Keratinocyte (primary cell): ENCODE results near the gene DUSP2. TPM values are rescaled to one million over a fixed set of nuclear protein-coding genes. Genes with fewer than 3 reads are reported as not detected.

Experiments
- DNase-seq: peaks from one replicate; pipeline ENCODE4 v3.0.0-alpha.2; 2011; ENCODE audit warnings: low read depth, missing footprints, low spot score
- FAIRE-seq: peaks from 2 replicates; lab custom pipeline; 2011; peaks lifted over from hg19 to GRCh38; lab: Jason Lieb, UNC
- H2AFZ ChIP-seq: 2 replicates; pipeline ENCODE4 v1.6.0; 2012; ENCODE audit warnings: low read length, control low read depth, inconsistent platforms; ENCODE audit not compliant: control insufficient read depth
- H3K27ac ChIP-seq: 2 replicates; pipeline ENCODE4 v1.5.1; 2011; ENCODE audit warnings: low read length; ENCODE audit not compliant: control insufficient read depth, insufficient read depth
- H3K27me3 ChIP-seq: 3 replicates; pipeline ENCODE4 v1.6.0; 2011; ENCODE audit warnings: low read length; ENCODE audit not compliant: control insufficient read depth, insufficient read depth; ENCODE audit errors: extremely low read depth
- H3K36me3 ChIP-seq, 2 experiments: 2 replicates in 1 of 2; 3 replicates in 1 of 2; pipeline ENCODE4 v1.5.1; 2011; ENCODE audit warnings: low read length in 2 of 2, mild to moderate bottlenecking in 1 of 2; ENCODE audit not compliant: control insufficient read depth in 2 of 2, insufficient read depth in 2 of 2; ENCODE audit errors: extremely low read depth in 1 of 2
- H3K4me1 ChIP-seq: 3 replicates; pipeline ENCODE4 v1.5.1; 2011; ENCODE audit warnings: low read length; ENCODE audit not compliant: control insufficient read depth, insufficient read depth; ENCODE audit errors: extremely low read depth
- H3K4me2 ChIP-seq: 3 replicates; pipeline ENCODE4 v1.6.0; 2011; ENCODE audit warnings: low read depth, low read length; ENCODE audit not compliant: control insufficient read depth, insufficient read depth; ENCODE audit errors: extremely low read depth
- H3K4me3 ChIP-seq, 3 experiments: fragments of 200-600 bp in 1 of 3; sonication (generic) in 1 of 3; 2 replicates in 2 of 3; 3 replicates in 1 of 3; pipeline ENCODE4 v1.5.1; 2011 to 2016; ENCODE audit warnings: low read length in 3 of 3, mild to moderate bottlenecking in 3 of 3, control low read depth in 2 of 3, inconsistent platforms in 1 of 3, low read depth in 1 of 3, mixed read lengths in 1 of 3, mixed run types in 1 of 3, moderate library complexity in 1 of 3; ENCODE audit not compliant: control insufficient read depth in 2 of 3, insufficient read depth in 2 of 3; ENCODE audit errors: extremely low read depth in 1 of 3
- H3K79me2 ChIP-seq: 2 replicates; pipeline ENCODE4 v1.6.0; 2012; ENCODE audit warnings: low read length; ENCODE audit not compliant: control insufficient read depth, insufficient read depth
- H3K9ac ChIP-seq: 3 replicates; pipeline ENCODE4 v1.6.0; 2011; ENCODE audit warnings: low read length; ENCODE audit not compliant: control insufficient read depth, insufficient read depth; ENCODE audit errors: extremely low read depth
- H3K9me1 ChIP-seq: 3 replicates; pipeline ENCODE4 v1.6.0; 2011; ENCODE audit warnings: low read length; ENCODE audit not compliant: control insufficient read depth, insufficient read depth; ENCODE audit errors: extremely low read depth
- H3K9me3 ChIP-seq: 2 replicates; pipeline ENCODE4 v1.5.1; 2012; ENCODE audit warnings: low read depth, low read length; ENCODE audit not compliant: control insufficient read depth
- H4K20me1 ChIP-seq: 3 replicates; pipeline ENCODE4 v1.6.0; 2011; ENCODE audit warnings: low read length; ENCODE audit not compliant: control insufficient read depth, insufficient read depth; ENCODE audit errors: extremely low read depth
- CTCF ChIP-seq, 3 experiments: IDR thresholded peaks in 1 of 3; conservative IDR thresholded peaks in 1 of 3; optimal IDR thresholded peaks in 1 of 3; 2 replicates in 2 of 3; 3 replicates in 1 of 3; pipeline versions ENCODE3 to v1.5.1; 2011; ENCODE audit warnings: low read length in 3 of 3, mild to moderate bottlenecking in 3 of 3, moderate library complexity in 2 of 3, control low read depth in 1 of 3, inconsistent platforms in 1 of 3; ENCODE audit not compliant: insufficient read depth in 2 of 3; ENCODE audit errors: extremely low read depth in 1 of 3
- EZH2 ChIP-seq: IDR thresholded peaks from one replicate; pipeline ENCODE4 v1.6.1; 2012; ENCODE audit warnings: inconsistent platforms, mild to moderate bottlenecking, low read length, moderate library complexity
- dilution Hi-C: fragments of 300-500 bp; cut with MboI; formaldehyde crosslinking; loops from one replicate; pipeline ENCODE4 v1.7.0; 2020; ENCODE audit warnings: low sequenced_read_pairs; ENCODE audit not compliant: extremely low pct_ligation_motif_present
- polyA plus RNA-seq, 5 experiments: library from polyadenylated mRNA; depleted of rRNA in 3 of 5; stranded (reverse) in 3 of 5; stranded (forward) in 1 of 5; unstranded in 1 of 5; fragments of >200 nt; gene quantifications; 1 replicate in 1 of 5; 2 replicates in 3 of 5; 3 replicates in 1 of 5; pipeline versions ENCODE4 v1.2.1 to v1.2.3, GENCODE V29; 2011 to 2012; ENCODE audit warnings: missing spikeins in 2 of 5, low read depth in 1 of 5, low replicate concordance in 1 of 5

The DUSP2 gene
- polyA plus RNA-seq, 1 donor (not counting 4 experiments of a cell fraction or from before 2014, with no cell fraction given), result 1.2 TPM

GRCh38 chr2:96098900-96099590 lies 46.2 kb downstream of the DUSP2 start:
- Histone ChIP-seq H3K9me3 (no peaks in the 10 kb centered on the region), H3K4me1 (no peaks in the 10 kb centered on the region), H3K36me3 (no peaks in the 10 kb centered on the region), H4K20me1 (no peaks in the 10 kb centered on the region), H3K9ac (no peak overlapping the region), H3K9me1 (no peaks in the 10 kb centered on the region), H2AFZ (no peak overlapping the region), H3K4me2 (no peak overlapping the region), H3K27ac (no peak overlapping the region), H3K27me3 (peaks cover 3% of the 10 kb centered on the region), H3K4me3 (no peak overlapping the region), H3K79me2 (no peaks in the 10 kb centered on the region)
- FAIRE-seq, result no peak
- TF ChIP-seq EZH2 (no peak), CTCF (optimal IDR thresholded peaks at IDR 0.05 in 1 of 3, IDR thresholded peaks at IDR 0.05 in 1 of 3, conservative IDR thresholded peaks at IDR 0.05 in 1 of 3; ENCODE audit: extremely low read depth in 1 of 3, insufficient read depth in 2 of 3, low read length in 3 of 3) (no peak)
- dilution Hi-C loops, result no loop called here
- no peak for DNase-seq

GRCh38 chr2:96097951-96098823 lies 47.1 kb downstream of the DUSP2 start:
- no peak overlapping the region for H3K27ac ChIP-seq

More at GRCh38 chr2:96097951-96098823, 47.1 kb downstream of the DUSP2 start:
- FAIRE-seq (no peak), DNase-seq (no peak)
- Histone ChIP-seq H3K4me3 (no peak overlapping the region), H4K20me1 (no peaks in the 10 kb centered on the region), H3K36me3 (no peaks in the 10 kb centered on the region), H3K9ac (no peak overlapping the region), H3K9me3 (no peaks in the 10 kb centered on the region), H3K9me1 (no peaks in the 10 kb centered on the region), H3K27me3 (peaks cover 7% of the 10 kb centered on the region), H3K4me1 (no peaks in the 10 kb centered on the region), H3K4me2 (no peak overlapping the region), H2AFZ (no peak overlapping the region), H3K79me2 (no peaks in the 10 kb centered on the region)
- dilution Hi-C loops, result no loop called here
- TF ChIP-seq CTCF (optimal IDR thresholded peaks at IDR 0.05 in 1 of 3, IDR thresholded peaks at IDR 0.05 in 1 of 3, conservative IDR thresholded peaks at IDR 0.05 in 1 of 3; ENCODE audit: extremely low read depth in 1 of 3, insufficient read depth in 2 of 3, low read length in 3 of 3), result no peak
- no peak for TF ChIP-seq EZH2
